Erythroblast (primary cell): ENCODE results near the gene OAS1.

Experiments
- GATA1 ChIP-seq: IDR thresholded peaks from 2 replicates; pipeline ENCODE4 v1.6.1; 2011; ENCODE audit warnings: low read depth, mild to moderate bottlenecking, control low read depth, low read length, moderate library complexity
- POLR2A ChIP-seq: IDR thresholded peaks from 2 replicates; pipeline ENCODE4 v1.6.1; 2011; ENCODE audit warnings: mild to moderate bottlenecking, low read length

- TF ChIP-seq POLR2A (no peak), GATA1 (no peak)
These were observed 30.2 kb downstream of the OAS1 start for GRCh38 chr12:112936927-112937326.
